ENCODE results near the gene PPIB.
A peak's percentile ranks its signal among the peaks of the same experiment; 100 is the strongest.
"Not testable (repeated sequence)": the region's sequence is repeated elsewhere in the genome, so short reads cannot be mapped to it uniquely, and the experiment has no call there.

PPIB gene

GRCh38 chr15:64137226-64137833 lies 25.5 kb downstream of the PPIB start:
- DNase-seq = no peak

GRCh38 chr15:64136347-64136746 lies 26.5 kb downstream of the PPIB start:
- no peak for DNase-seq

GRCh38 chr15:64134345-64134829 lies 28.4 kb downstream of the PPIB start:
- DNase-seq = no peak

GRCh38 chr15:64133623-64134344 lies 29.0 kb downstream of the PPIB start:
- peak in 1 of 2 donors; percentile 29 for DNase-seq

GRCh38 chr15:64132217-64132616 lies 30.6 kb downstream of the PPIB start:
- no peak for DNase-seq

GRCh38 chr15:64131547-64131946 lies 31.3 kb downstream of the PPIB start:
- peak; percentile 15 to 44 for DNase-seq

GRCh38 chr15:64130159-64130558 lies 32.7 kb downstream of the PPIB start:
- DNase-seq = no peak

- DNase-seq = no peak
These were observed 35.1 kb downstream of the PPIB start for GRCh38 chr15:64127521-64128270.

GRCh38 chr15:64125978-64126377 lies 36.8 kb downstream of the PPIB start:
- no peak for DNase-seq

GRCh38 chr15:64122936-64123351 lies 39.9 kb downstream of the PPIB start:
- DNase-seq = no peak

- no peak for DNase-seq
These were observed 40.4 kb downstream of the PPIB start for GRCh38 chr15:64122444-64122843.

GRCh38 chr15:64121614-64122013 lies 41.2 kb downstream of the PPIB start:
- no peak for DNase-seq

- DNase-seq = not testable (repeated sequence)
These were observed 42.5 kb downstream of the PPIB start for GRCh38 chr15:64120322-64120721.

- no peak for DNase-seq
These were observed 44.9 kb downstream of the PPIB start for GRCh38 chr15:64117759-64118487.

GRCh38 chr15:64112904-64113303 lies 49.9 kb downstream of the PPIB start:
- DNase-seq = peak; percentile 43 to 75

- DNase-seq = peak in 1 of 2 donors; percentile 16
These were observed 50.6 kb downstream of the PPIB start for GRCh38 chr15:64112073-64112772.

- no peak for DNase-seq
These were observed 51.2 kb downstream of the PPIB start for GRCh38 chr15:64111679-64112050.

- DNase-seq = peak in 1 of 2 donors; percentile 19
These were observed 51.7 kb downstream of the PPIB start for GRCh38 chr15:64110950-64111678.

GRCh38 chr15:64110108-64110701 lies 52.6 kb downstream of the PPIB start:
- DNase-seq = not testable (repeated sequence)

- no peak for DNase-seq
These were observed 55.5 kb downstream of the PPIB start for GRCh38 chr15:64107337-64107736.

All from inflammatory macrophage (primary cell).